Endothelial cell of umbilical vein (primary cell): Measurements from ENCODE around the gene TFAP2D.

Experiments used
- POLR2AphosphoS5 ChIP-seq: IDR thresholded peaks from 2 replicates; pipeline ENCODE4 v1.6.1; 2012; ENCODE audit warnings: low read depth, mild to moderate bottlenecking, control low read depth, low read length, moderate library complexity; ENCODE audit not compliant: insufficient read depth
- TF ChIP-seq, protein P1 (sequence below), 2 donors: IDR thresholded peaks; 1 replicate in 1 of 2; 2 replicates in 1 of 2; pipeline ENCODE4 v1.5.1; 2011; ENCODE audit warnings: low read length in 2 of 2, mild to moderate bottlenecking in 2 of 2, moderate library complexity in 2 of 2, control low read depth in 1 of 2, inconsistent platforms in 1 of 2, low read depth in 1 of 2; ENCODE audit not compliant: insufficient read depth in 1 of 2; ENCODE audit errors: extremely low read depth in 1 of 2

- TF ChIP-seq, protein P1, sequence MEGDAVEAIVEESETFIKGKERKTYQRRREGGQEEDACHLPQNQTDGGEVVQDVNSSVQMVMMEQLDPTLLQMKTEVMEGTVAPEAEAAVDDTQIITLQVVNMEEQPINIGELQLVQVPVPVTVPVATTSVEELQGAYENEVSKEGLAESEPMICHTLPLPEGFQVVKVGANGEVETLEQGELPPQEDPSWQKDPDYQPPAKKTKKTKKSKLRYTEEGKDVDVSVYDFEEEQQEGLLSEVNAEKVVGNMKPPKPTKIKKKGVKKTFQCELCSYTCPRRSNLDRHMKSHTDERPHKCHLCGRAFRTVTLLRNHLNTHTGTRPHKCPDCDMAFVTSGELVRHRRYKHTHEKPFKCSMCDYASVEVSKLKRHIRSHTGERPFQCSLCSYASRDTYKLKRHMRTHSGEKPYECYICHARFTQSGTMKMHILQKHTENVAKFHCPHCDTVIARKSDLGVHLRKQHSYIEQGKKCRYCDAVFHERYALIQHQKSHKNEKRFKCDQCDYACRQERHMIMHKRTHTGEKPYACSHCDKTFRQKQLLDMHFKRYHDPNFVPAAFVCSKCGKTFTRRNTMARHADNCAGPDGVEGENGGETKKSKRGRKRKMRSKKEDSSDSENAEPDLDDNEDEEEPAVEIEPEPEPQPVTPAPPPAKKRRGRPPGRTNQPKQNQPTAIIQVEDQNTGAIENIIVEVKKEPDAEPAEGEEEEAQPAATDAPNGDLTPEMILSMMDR (IDR thresholded peaks at IDR 0.05; ENCODE audit: extremely low read depth in 1 of 2, insufficient read depth in 1 of 2, low read depth in 1 of 2, low read length in 2 of 2), result no peak
- no peak for TF ChIP-seq POLR2AphosphoS5
Observed at GRCh38 chr6:50721978-50722377, 8.7 kb downstream of the TFAP2D start.
